Adrenal gland (tissue), 12 donors: ENCODE measurements around the gene VPS11. TPM values are rescaled to one million over a fixed set of nuclear protein-coding genes. Genes with fewer than 3 reads are reported as not detected.
A peak's percentile ranks its signal among the peaks of the same experiment; 100 is the strongest.

ENCODE experiments used
- DNase-seq, 7 donors: peaks; one replicate each; pipeline ENCODE4 v3.0.0-alpha.2; 2019 to 2020
- H3K27ac ChIP-seq, 5 donors: fragments of 200-600 bp; sonication (generic) in 4 of 5; 1 replicate in 3 of 5; 2 replicates in 2 of 5; pipeline versions ENCODE4 v1.5.1 to v1.8.0; 2016 to 2020; ENCODE audit warnings: mild to moderate bottlenecking in 1 of 5
- H3K27me3 ChIP-seq: fragments of 200-600 bp; 2 replicates; pipeline ENCODE4 v1.8.0; 2021
- H3K36me3 ChIP-seq, 2 donors: fragments of 200-600 bp; replicated peaks in 1 of 2; 1 replicate in 1 of 2; 2 replicates in 1 of 2; pipeline versions ENCODE4 v1.5.1 to v1.8.0; 2018 to 2022
- H3K4me1 ChIP-seq, 2 donors: fragments of 200-600 bp; replicated peaks in 1 of 2; 1 replicate in 1 of 2; 2 replicates in 1 of 2; pipeline versions ENCODE4 v1.5.1 to v1.8.0; 2018 to 2021
- H3K4me3 ChIP-seq, 4 donors: fragments of 200-600 bp; sonication (generic) in 3 of 4; one replicate each; pipeline ENCODE4 v1.5.1; 2016 to 2018
- H3K9me3 ChIP-seq, 3 donors: fragments of 200-600 bp; sonication (generic) in 1 of 3; replicated peaks in 1 of 3; 1 replicate in 2 of 3; 2 replicates in 1 of 3; pipeline versions ENCODE4 v1.5.1 to v1.8.0; 2016 to 2021
- POLR2A ChIP-seq, 2 donors: fragments of 450-650 bp; IDR thresholded peaks; one replicate each; pipeline ENCODE4 v1.6.1; 2017; ENCODE audit warnings: antibody characterized with exemption in 2 of 2, mild to moderate bottlenecking in 2 of 2, moderate library complexity in 1 of 2
- WGBS, 4 donors: extraction: QIAGEN DNeasy Blood & Tissue Kit in 2 of 4; methylation state at CpG; one replicate each; pipeline versions ENCODE4 v1.1.5 to v1.1.7; 2013 to 2017; 5-methylcytosine and 5-hydroxymethylcytosine counted together
- intact Hi-C, 2 donors: fragments of 100-400 bp; cut with DNase I; formaldehyde crosslinking; loops; one replicate each; pipeline versions ENCODE4 v1.14.1 to v1.15.0; 2022 to 2023
- polyA plus RNA-seq, 3 donors: library from polyadenylated mRNA; stranded (reverse); fragments of 200-250 nt in 2 of 3; fragments of 350-450 nt in 1 of 3; fragmentation: Illumina TruSeq in 1 of 3; extraction: RNeasy Lipid Tissue Mini Kit (QIAGEN cat#74804) in 1 of 3; gene quantifications; one replicate each; pipeline ENCODE4 v1.2.3, GENCODE V29; 2013 to 2014
- total RNA-seq, 9 donors: library from RNA; depleted of rRNA in 4 of 9; stranded (reverse); fragments of >200 nt in 4 of 9; fragments of 120-200 nt in 1 of 9; fragmentation: NEBNext Ultra II Directional in 1 of 9; extraction: Animal tissue kit (Norgen Biotek cat#: 25700) in 1 of 9; gene quantifications; one replicate each; pipeline versions ENCODE4 v1.1.0 to v1.2.4, GENCODE V29; 2013 to 2023
- TF ChIP-seq, protein P1 (sequence below), 6 experiments: fragments of 450-650 bp in 4 of 6; fragments of 200-600 bp in 2 of 6; sonication (generic) in 1 of 6; IDR thresholded peaks; 1 replicate in 5 of 6; 2 replicates in 1 of 6; pipeline versions ENCODE4 v1.5.1 to v1.8.0; 2016 to 2021; ENCODE audit warnings: antibody characterized with exemption in 6 of 6, mild to moderate bottlenecking in 2 of 6, moderate library complexity in 1 of 6
- donor health status: healthy with polysubstance abuse.
- donor health status: Bipolar disorder and iron deficiency.
- donor health status: DM: yes; HTN: yes; CAD: no.
- donor health status: DM: no; HTN: no; CAD: no.
- donor health status: DM: no; HTN: no; CAD: no.
- donor health status: DM: yes; HTN: yes; CAD: no.

Gene VPS11
- total and polyA plus RNA-seq, 12 donors: 32.8 to 146 (median 57.0) TPM

DNA sequence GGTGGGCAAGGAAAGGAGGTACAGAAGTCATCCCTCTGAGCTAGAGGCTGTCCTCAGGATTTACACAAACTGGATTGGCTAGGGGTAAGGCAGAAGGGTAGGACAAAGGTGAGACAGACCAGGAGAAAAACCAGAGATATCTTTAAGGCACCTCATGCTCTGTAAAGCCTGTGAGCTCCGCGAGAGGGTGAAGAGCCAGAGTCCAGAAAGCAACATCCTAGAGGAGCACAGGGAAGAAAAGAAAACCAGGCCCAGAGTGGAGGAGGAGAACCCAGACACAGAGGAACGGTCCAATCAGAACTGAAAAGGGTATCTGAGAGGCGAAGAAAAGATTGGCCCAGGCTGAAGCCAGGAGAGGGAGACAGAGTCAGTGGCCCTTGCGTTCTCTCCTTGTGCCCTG is 42.1 kb upstream of the VPS11 start:
- H3K9me3 ChIP-seq: no peaks in the 10 kb centered on the region
- TF ChIP-seq, protein P1, sequence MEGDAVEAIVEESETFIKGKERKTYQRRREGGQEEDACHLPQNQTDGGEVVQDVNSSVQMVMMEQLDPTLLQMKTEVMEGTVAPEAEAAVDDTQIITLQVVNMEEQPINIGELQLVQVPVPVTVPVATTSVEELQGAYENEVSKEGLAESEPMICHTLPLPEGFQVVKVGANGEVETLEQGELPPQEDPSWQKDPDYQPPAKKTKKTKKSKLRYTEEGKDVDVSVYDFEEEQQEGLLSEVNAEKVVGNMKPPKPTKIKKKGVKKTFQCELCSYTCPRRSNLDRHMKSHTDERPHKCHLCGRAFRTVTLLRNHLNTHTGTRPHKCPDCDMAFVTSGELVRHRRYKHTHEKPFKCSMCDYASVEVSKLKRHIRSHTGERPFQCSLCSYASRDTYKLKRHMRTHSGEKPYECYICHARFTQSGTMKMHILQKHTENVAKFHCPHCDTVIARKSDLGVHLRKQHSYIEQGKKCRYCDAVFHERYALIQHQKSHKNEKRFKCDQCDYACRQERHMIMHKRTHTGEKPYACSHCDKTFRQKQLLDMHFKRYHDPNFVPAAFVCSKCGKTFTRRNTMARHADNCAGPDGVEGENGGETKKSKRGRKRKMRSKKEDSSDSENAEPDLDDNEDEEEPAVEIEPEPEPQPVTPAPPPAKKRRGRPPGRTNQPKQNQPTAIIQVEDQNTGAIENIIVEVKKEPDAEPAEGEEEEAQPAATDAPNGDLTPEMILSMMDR (IDR thresholded peaks at IDR 0.05): no peak
- no peak for TF ChIP-seq POLR2A (IDR thresholded peaks at IDR 0.05)
- intact Hi-C loops: no loop called here
- peaks cover 0 to 39% of the 10 kb centered on the region in 2 donors for H3K36me3 ChIP-seq
- H3K27me3 ChIP-seq: no peaks in the 10 kb centered on the region
- no peak for DNase-seq
- no peak overlapping the region for H3K4me3 ChIP-seq
- WGBS, 4 donors: 91 to 99% (median 94%) methylated on average over 5 of the region's 5 CpGs
- H3K4me1 ChIP-seq: peaks cover 5 to 29% of the 10 kb centered on the region in 2 donors
- peak overlapping the region in 2 of 5 donors; percentile 62 to 78 for H3K27ac ChIP-seq

DNA sequence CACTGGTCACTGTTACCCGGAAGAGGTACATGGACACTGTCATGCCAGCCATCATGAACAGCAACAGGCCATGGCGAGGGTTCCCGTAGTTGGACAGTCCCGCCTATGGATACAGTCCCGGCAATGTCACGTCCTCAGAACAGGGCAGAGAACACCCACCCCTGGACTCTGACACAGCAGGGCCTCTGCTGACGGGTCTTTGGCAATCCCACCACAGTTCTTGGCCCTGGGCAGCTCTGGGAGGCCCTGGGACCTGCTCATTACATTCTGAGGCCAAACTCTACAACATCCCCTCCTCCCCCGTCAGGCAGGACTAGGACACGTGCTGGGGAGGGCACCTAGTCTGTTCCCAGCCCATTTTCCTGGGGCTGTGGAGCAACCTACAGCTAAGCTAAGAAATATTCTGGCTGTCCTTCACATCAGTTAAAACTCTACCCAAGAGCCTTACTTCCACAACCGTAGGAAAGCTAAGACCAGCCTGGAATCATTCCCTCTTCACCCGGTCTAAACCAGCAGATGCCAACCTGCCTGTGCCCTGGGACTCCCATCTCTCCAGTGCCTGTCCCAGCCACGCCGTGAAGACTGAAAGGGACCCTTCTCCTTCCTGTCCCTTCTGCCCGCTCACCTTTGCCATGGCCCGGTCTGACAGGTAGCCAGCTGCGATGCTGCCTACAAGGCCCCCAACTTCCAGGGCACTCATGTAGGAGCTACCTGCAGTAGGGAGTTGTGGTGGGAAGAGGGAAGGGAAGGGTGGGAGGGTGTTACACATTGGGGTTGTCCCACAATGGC is 41.4 kb upstream of the VPS11 start:
- no peak for DNase-seq
- Histone ChIP-seq H3K27me3 (no peaks in the 10 kb centered on the region), H3K4me1 (peaks cover 5 to 24% of the 10 kb centered on the region in 2 donors), H3K36me3 (peaks cover 0 to 35% of the 10 kb centered on the region in 2 donors), H3K9me3 (no peaks in the 10 kb centered on the region), H3K4me3 (no peak overlapping the region), H3K27ac (peak overlapping the region in 1 of 5 donors; percentile 3)
- TF ChIP-seq, protein P1 (IDR thresholded peaks at IDR 0.05): no peak
- no peak for TF ChIP-seq POLR2A (IDR thresholded peaks at IDR 0.05)
- intact Hi-C loops: no loop called here
- WGBS, 4 donors: 89 to 93% (median 91%) methylated on average over 11 to 16 of the region's 16 CpGs

DNA sequence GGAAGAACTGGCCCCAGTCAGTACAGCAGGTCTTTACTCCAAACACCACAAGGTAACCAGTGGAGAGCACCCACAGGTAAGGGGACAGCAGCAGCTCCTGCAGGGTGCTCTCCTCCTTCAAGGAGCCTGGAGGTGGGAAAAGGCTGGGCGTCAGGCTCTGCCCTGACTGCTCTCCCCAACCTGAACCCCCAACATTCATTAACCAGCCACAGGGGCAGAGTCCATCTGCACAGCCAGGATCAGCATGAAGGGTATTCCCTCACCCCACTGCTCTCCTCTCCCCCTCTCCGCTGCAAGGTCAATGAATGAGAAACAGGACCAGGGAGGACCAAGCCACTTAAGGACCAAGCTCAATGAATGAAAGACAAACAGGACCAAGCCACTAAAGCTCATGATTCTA is 40.6 kb upstream of the VPS11 start:
- Histone ChIP-seq H3K9me3 (no peaks in the 10 kb centered on the region), H3K27me3 (no peaks in the 10 kb centered on the region), H3K27ac (no peak overlapping the region), H3K4me1 (peaks cover 5 to 20% of the 10 kb centered on the region in 2 donors), H3K4me3 (no peak overlapping the region), H3K36me3 (peaks cover 0 to 29% of the 10 kb centered on the region in 2 donors)
- intact Hi-C loops: no loop called here
- DNase-seq: no peak
- WGBS, 4 donors: 88 to 100% (median 96%) methylated on average over 2 of the region's 2 CpGs
- TF ChIP-seq, protein P1 (IDR thresholded peaks at IDR 0.05): no peak
- TF ChIP-seq POLR2A (IDR thresholded peaks at IDR 0.05): no peak

DNA sequence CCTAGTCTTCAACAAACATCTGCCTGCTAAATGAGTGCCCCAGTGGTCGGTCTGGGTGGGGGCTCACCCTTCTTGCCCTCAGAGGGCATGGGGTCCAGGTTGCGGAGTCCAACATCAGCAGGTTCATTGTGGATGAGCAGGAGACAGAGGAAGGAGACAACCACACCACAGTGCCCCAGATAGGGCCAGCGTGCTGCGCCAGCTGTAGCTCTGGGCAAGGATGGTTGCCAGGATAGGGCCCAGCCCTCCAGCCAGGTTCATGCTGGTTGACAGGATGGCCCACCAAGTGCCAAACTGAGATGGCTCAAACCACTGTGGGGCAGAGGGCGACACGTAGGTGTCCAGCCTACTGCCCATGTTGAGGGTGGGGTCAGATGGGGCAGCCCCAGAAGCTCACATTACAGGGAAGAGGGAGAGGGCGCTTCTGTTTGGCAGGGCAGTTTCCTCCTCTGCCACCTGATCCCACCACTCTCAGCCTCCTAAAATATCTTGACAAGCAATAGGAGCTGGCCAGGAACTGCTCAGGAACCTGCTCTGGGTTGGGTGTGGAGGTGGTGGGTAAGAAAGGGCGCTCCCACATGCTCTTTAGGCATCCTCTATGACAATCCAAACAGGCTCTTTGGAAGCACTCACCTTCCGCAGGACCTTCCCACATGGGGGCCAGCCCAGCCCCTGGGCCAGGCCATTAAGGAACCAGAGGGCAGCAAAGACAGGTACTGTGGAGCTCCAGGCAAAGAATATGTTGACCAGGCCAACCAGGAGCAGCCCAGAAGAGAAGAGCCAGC is 39.9 kb upstream of the VPS11 start:
- DNase-seq: no peak
- no peaks in the 10 kb centered on the region for H3K27me3 ChIP-seq
- H3K4me1 ChIP-seq: peaks cover 5 to 20% of the 10 kb centered on the region in 2 donors
- no peaks in the 10 kb centered on the region for H3K9me3 ChIP-seq
- WGBS, 4 donors: 93 to 98% (median 97%) methylated on average over 3 to 9 of the region's 9 CpGs
- no peak overlapping the region for H3K27ac ChIP-seq
- intact Hi-C loops: no loop called here
- no peak for TF ChIP-seq POLR2A (IDR thresholded peaks at IDR 0.05)
- TF ChIP-seq, protein P1 (IDR thresholded peaks at IDR 0.05): no peak
- no peak overlapping the region for H3K4me3 ChIP-seq
- H3K36me3 ChIP-seq: peaks cover 0 to 23% of the 10 kb centered on the region in 2 donors
